Right atrium auricular region (tissue), 2 donors: Measurements from ENCODE around the gene ERO1A. TPM values are rescaled to one million over a fixed set of nuclear protein-coding genes. Genes with fewer than 3 reads are reported as not detected.

Source experiments
- DNase-seq: peaks from one replicate; pipeline ENCODE4 v3.0.0-alpha.2; 2019; ENCODE audit warnings: low spot score
- H3K27ac ChIP-seq, 2 donors: fragments of 200-600 bp; sonication (generic); 1 replicate in 1 of 2; 2 replicates in 1 of 2; pipeline ENCODE4 v1.5.1; 2016 to 2019
- H3K27me3 ChIP-seq, 2 donors: fragments of 200-600 bp; sonication (generic); one replicate each; pipeline versions ENCODE4 v1.5.1 to v1.6.0; 2017 to 2019
- H3K36me3 ChIP-seq: fragments of 200-600 bp; sonication (generic); one replicate; pipeline ENCODE4 v1.5.1; 2016
- H3K4me1 ChIP-seq, 2 donors: fragments of 200-600 bp; sonication (generic); one replicate each; pipeline versions ENCODE4 v1.5.1 to v1.6.0; 2017 to 2019
- H3K4me3 ChIP-seq, 2 donors: fragments of 200-600 bp; sonication (generic); 1 replicate in 1 of 2; 2 replicates in 1 of 2; pipeline ENCODE4 v1.5.1; 2017 to 2019; ENCODE audit warnings: mild to moderate bottlenecking in 1 of 2, moderate library complexity in 1 of 2
- H3K9me3 ChIP-seq, 2 donors: fragments of 200-600 bp; sonication (generic); one replicate each; pipeline ENCODE4 v1.5.1; 2019
- CTCF ChIP-seq, 2 donors: fragments of 200-600 bp; sonication (generic); IDR thresholded peaks; one replicate each; pipeline ENCODE4 v1.5.1; 2019; ENCODE audit warnings: antibody characterized with exemption in 2 of 2
- total RNA-seq, 2 donors: library from RNA; depleted of rRNA; stranded (reverse); fragments of >200 nt; gene quantifications; one replicate each; pipeline ENCODE4 v1.1.0, GENCODE V29; 2016

Gene ERO1A
- total RNA-seq, 2 donors from 2014 or later = 11.3 to 12.2 TPM

GRCh38 chr14:52723514-52724359 is 28.4 kb upstream of the ERO1A start:
- Histone ChIP-seq H3K36me3 (peaks cover 69% of the 10 kb centered on the region), H3K27me3 (no peaks in the 10 kb centered on the region)
- DNase-seq = no peak

GRCh38 chr14:52716155-52716554 is 20.8 kb upstream of the ERO1A start:
- Histone ChIP-seq H3K4me1 (no peaks in the 10 kb centered on the region), H3K4me3 (no peak overlapping the region), H3K36me3 (peaks cover 88% of the 10 kb centered on the region), H3K27me3 (no peaks in the 10 kb centered on the region), H3K27ac (no peak overlapping the region), H3K9me3 (no peaks in the 10 kb centered on the region)
- TF ChIP-seq CTCF (IDR thresholded peaks at IDR 0.05) = no peak
- no peak for DNase-seq

More at GRCh38 chr14:52723514-52724359, 28.4 kb upstream of the ERO1A start:
- no peak for TF ChIP-seq CTCF (IDR thresholded peaks at IDR 0.05)
- no peaks in the 10 kb centered on the region for H3K9me3 ChIP-seq
- no peak overlapping the region for H3K4me3 ChIP-seq
- H3K4me1 ChIP-seq = no peaks in the 10 kb centered on the region
- H3K27ac ChIP-seq = no peak overlapping the region

GRCh38 chr14:52711666-52712065 is 16.3 kb upstream of the ERO1A start:
- Histone ChIP-seq H3K4me1 (peaks cover 0 to 19% of the 10 kb centered on the region in 2 donors), H3K27ac (no peak overlapping the region)

GRCh38 chr14:52706724-52707706 is 11.7 kb upstream of the ERO1A start, which contains the start of gene PSMC6:
PSMC6 (plus strand) TSS chr14:52707200; CDS start chr14:52707220, 20 bp downstream.
- Histone ChIP-seq H3K9me3 (no peaks in the 10 kb centered on the region), H3K27me3 (no peaks in the 10 kb centered on the region), H3K4me1 (peaks cover 0 to 19% of the 10 kb centered on the region in 2 donors), H3K4me3 (peak within 1 kb of the TSS; percentile 74 to 76), H3K27ac (peak within 1 kb of the TSS; percentile 85 to 89), H3K36me3 (peaks cover 27% of the 10 kb centered on the region)
- peak; percentile 94 for DNase-seq
- TF ChIP-seq CTCF (IDR thresholded peaks at IDR 0.05) = no peak

More at GRCh38 chr14:52711666-52712065, 16.3 kb upstream of the ERO1A start:
- no peak for TF ChIP-seq CTCF (IDR thresholded peaks at IDR 0.05)
- Histone ChIP-seq H3K4me3 (no peak overlapping the region), H3K9me3 (no peaks in the 10 kb centered on the region), H3K36me3 (peaks cover 71% of the 10 kb centered on the region), H3K27me3 (no peaks in the 10 kb centered on the region)
- DNase-seq = no peak

GRCh38 chr14:52706286-52706685 is 10.9 kb upstream of the ERO1A start:
- DNase-seq = no peak
- Histone ChIP-seq H3K27me3 (no peaks in the 10 kb centered on the region), H3K9me3 (no peaks in the 10 kb centered on the region), H3K4me1 (peaks cover 0 to 19% of the 10 kb centered on the region in 2 donors), H3K27ac (peak overlapping the region; percentile 85 to 89), H3K36me3 (peaks cover 20% of the 10 kb centered on the region), H3K4me3 (peak overlapping the region; percentile 74 to 76)
- no peak for TF ChIP-seq CTCF (IDR thresholded peaks at IDR 0.05)
